Activated naive CD8-positive, alpha-beta T cell (primary cell): ENCODE data around the gene IL17RD.
A peak's percentile ranks its signal among the peaks of the same experiment; 100 is the strongest.

Experiments
- H3K27ac Mint-ChIP-seq: one replicate; pipeline ENCODE4 v1.8.0; 2021; ENCODE audit warnings: mixed read lengths
- H3K27me3 Mint-ChIP-seq: one replicate; pipeline ENCODE4 v1.8.0; 2021; ENCODE audit warnings: mixed read lengths
- H3K36me3 Mint-ChIP-seq: one replicate; pipeline ENCODE4 v1.8.0; 2021; ENCODE audit warnings: mixed read lengths
- H3K4me1 Mint-ChIP-seq: one replicate; pipeline ENCODE4 v1.8.0; 2021; ENCODE audit warnings: low read depth, mixed read lengths
- H3K4me3 Mint-ChIP-seq: one replicate; pipeline ENCODE4 v1.8.0; 2021; ENCODE audit warnings: mild to moderate bottlenecking, mixed read lengths
- H3K9me3 Mint-ChIP-seq: one replicate; pipeline ENCODE4 v1.8.0; 2021; ENCODE audit warnings: low read depth, mixed read lengths

The IL17RD gene

DNA sequence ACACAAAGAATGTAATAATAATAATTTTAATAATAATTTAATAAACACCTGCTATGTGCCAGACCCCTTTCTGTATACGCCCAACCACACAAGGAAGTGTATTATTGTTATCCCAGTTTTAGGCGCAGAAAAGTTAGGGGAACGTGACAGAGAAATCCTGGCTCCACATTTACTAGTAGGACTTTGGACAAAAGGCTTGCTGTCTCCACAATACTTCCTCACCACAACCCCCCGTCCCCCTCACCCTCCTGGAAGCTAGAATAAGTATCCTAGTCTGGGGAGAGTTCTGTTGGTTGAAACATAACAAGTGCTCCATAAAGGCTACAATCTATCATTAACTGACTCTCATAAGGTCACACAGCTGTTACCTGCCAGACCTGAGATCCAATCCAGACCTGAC lies 488 bp upstream of the IL17RD start:
- H3K9me3 Mint-ChIP-seq = no peaks in the 10 kb centered on the region
- no peak overlapping the region for H3K27ac Mint-ChIP-seq
- peaks cover 55% of the 10 kb centered on the region for H3K27me3 Mint-ChIP-seq
- H3K4me3 Mint-ChIP-seq = peak overlapping the region; percentile 83
- H3K36me3 Mint-ChIP-seq = no peaks in the 10 kb centered on the region
- peaks cover 21% of the 10 kb centered on the region for H3K4me1 Mint-ChIP-seq

DNA sequence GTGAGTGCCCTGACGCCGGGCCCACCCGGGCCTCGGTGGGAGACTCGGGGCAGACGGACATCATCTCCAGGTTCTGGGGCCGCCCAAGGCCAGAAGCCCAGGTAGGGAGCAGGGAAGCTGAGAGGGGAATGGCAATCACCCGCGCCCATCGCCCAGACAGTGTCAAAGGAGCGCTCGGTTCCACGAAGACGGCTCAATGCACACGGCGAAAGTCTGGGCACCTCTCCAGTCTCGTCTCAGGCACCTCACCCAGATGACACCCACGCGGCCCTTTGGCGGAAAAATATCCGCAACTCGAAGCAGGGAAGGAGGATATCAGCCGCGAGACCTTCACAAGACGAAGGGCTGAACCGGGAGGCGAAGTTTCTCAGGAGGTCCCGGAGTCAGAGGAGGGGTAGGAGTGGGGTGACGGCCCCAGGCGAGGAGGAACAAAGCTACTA lies 916 bp downstream of the IL17RD start:
- H3K36me3 Mint-ChIP-seq = no peaks in the 10 kb centered on the region

DNA sequence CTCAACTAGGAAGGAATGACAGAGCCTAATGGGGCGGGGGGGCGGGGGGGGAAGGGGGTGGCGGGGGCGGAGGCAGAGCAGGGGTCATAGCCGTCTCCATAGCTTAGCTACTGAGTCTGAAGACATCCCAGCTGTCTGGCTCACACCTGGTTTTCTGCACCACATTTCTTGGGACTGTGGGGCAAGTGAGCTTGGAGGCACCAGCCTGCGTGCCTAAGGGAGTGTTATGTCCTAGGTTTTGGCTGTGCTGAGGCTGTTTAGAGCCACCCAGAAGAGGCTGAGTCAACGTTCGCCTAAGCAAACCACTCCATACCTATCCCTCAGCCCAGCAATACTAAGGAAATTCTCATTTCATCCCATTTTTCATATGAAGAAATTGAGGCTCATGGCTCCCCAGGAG lies 1.4 kb downstream of the IL17RD start:
- peaks cover 2% of the 10 kb centered on the region for H3K36me3 Mint-ChIP-seq
- H3K27ac Mint-ChIP-seq = no peak overlapping the region
- H3K27me3 Mint-ChIP-seq = peaks cover 45% of the 10 kb centered on the region
- H3K4me3 Mint-ChIP-seq = peak overlapping the region; percentile 87
- peaks cover 21% of the 10 kb centered on the region for H3K4me1 Mint-ChIP-seq
- no peaks in the 10 kb centered on the region for H3K9me3 Mint-ChIP-seq

More for the DNA sequence above, 916 bp downstream of the IL17RD start:
- H3K9me3 Mint-ChIP-seq = no peaks in the 10 kb centered on the region
- H3K4me3 Mint-ChIP-seq = peak overlapping the region; percentile 87
- H3K27ac Mint-ChIP-seq = peak overlapping the region; percentile 28
- H3K27me3 Mint-ChIP-seq = peaks cover 49% of the 10 kb centered on the region
- H3K4me1 Mint-ChIP-seq = peaks cover 18% of the 10 kb centered on the region

DNA sequence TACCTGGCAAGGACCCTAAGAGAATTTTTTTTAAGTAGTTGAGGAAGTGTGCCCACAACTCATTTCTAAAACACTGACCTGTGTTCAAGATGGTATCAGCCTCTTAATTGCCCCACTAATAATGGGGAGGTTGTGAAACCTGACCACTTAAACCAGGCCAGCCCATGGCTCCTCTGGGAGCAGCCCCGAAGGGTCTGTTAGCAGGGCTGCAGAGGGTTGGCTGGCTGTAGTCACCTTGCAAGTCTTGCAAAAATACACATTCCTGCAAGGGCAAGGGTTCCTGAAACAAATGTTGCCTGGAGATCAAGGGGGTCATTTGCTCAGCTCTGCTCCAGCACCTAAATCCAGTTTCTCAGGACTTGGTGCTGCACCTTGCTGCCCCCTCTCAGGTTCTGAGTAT lies 3.2 kb downstream of the IL17RD start:
- no peak overlapping the region for H3K4me3 Mint-ChIP-seq
- H3K27ac Mint-ChIP-seq = no peak overlapping the region
- peaks cover 23% of the 10 kb centered on the region for H3K4me1 Mint-ChIP-seq
- no peaks in the 10 kb centered on the region for H3K9me3 Mint-ChIP-seq
- peaks cover 38% of the 10 kb centered on the region for H3K27me3 Mint-ChIP-seq
- peaks cover 2% of the 10 kb centered on the region for H3K36me3 Mint-ChIP-seq

DNA sequence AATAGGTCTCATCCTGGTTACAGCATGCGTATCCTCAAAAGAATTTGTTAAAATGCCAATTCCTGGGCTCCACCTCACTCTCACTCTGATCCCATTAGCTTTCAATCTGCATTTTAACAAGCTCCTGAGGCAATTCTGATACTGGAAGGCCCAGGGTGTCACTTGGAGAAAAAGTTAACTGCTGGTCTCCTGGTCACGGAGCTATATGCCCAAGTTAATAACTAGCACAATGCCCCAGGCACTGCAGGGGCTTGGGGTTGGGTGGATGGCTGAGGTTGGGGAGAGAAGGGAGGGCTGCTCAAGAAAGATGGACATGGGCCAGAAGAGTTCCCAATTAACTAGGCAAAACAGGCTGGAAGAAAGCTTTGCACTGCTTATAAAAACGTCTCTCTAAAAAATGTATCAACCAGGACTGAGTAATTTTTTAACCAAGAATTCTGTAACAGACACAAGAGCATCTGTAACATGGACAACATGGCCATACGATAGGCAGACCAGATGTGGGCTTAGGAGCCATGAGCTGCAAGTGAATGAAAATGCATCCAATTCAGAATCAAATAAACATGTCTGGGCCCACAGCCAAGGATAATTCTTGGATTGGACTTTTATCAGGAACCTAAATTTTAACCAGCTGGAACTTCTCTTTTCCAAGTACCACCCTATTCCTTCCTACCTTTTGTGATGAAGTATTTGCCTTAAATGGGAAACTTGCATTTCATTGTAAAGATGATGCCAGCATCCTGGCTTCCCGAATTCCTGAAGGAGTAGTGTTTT lies 4.2 kb downstream of the IL17RD start:
- Mint-ChIP-seq H3K27me3 (peaks cover 33% of the 10 kb centered on the region), H3K27ac (no peak overlapping the region), H3K4me1 (peaks cover 23% of the 10 kb centered on the region), H3K4me3 (no peak overlapping the region), H3K36me3 (peaks cover 2% of the 10 kb centered on the region), H3K9me3 (no peaks in the 10 kb centered on the region)

DNA sequence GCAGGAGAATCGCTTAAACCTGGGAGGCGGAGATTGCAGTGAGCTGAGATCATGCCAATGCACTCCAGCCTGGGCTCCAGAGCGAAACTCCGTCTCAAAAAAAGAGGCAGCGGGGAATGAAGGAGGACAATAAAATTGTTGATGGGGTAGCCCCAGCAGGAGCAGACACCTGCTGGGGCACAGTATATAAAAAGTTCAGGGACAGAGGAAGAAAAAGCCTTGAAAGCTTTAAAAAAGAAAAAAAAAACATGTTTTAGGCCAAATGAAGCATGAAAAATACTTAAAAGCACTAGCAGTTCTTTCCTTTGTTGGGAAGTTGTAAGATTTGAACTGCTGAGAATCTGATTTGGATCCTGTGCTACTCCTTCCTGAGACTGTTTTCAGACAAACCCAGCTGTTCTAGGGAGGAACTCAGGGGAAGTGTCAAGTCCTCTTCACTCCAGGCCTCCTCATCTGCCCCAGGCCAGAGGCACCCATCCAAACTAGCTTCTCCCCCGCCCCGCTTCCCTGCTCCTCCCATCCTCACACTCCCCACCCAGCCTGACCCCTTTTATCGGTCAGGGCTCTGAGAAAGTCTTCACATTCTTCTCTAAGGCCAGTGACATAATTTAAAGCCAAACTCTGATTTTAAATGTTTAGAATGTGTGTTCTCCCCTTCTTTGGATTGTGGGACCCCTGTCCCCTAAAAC lies 4.9 kb downstream of the IL17RD start:
- Mint-ChIP-seq H3K4me1 (peaks cover 21% of the 10 kb centered on the region), H3K9me3 (no peaks in the 10 kb centered on the region), H3K27ac (no peak overlapping the region), H3K36me3 (peaks cover 2% of the 10 kb centered on the region), H3K4me3 (no peak overlapping the region), H3K27me3 (peaks cover 31% of the 10 kb centered on the region)

DNA sequence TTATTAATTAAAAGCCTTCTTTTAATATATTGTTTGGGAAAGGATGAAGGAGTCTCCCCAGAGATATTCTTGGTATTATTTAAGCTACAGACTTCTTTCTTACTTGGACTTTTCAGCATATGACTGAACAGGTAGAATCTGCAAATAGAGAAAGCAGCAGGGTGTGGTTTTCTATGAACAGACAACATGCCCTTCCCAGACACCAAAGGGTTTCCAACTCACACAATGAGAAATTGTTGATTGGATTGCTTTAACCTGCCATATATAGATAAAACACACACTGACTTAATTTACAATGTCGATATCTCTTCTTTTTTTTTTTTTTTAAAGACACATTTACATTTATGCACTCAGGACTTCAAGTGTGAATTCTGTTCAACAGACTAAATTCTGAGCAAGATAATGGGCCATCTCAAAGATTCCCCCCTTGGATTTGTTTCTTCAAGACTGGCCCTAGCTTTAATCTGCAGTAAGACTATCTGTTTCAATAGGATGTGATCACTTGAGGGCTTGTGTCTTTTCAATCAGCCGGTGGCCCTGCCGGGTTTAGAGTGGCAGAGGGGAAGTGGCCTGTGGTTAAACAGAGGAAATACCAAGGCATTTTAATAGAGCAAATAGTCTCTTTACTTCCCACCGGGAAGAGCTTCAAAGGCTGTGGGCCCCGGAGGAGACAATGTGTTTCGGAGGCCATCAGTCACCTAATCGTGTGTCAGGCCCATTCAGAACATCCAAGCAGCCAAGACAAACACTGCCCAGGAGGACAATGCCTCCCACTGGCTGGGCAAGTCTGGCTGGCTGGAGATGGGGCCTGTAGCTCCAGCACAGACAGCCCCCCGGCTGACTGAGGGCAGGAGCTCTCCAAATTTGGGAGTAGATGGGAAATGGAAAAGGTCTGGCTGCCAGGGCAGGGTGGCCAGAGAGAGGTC lies 6.1 kb downstream of the IL17RD start:
- H3K4me3 Mint-ChIP-seq = no peak overlapping the region
- H3K27ac Mint-ChIP-seq = no peak overlapping the region
- peaks cover 17% of the 10 kb centered on the region for H3K4me1 Mint-ChIP-seq
- peaks cover 29% of the 10 kb centered on the region for H3K27me3 Mint-ChIP-seq
- H3K9me3 Mint-ChIP-seq = no peaks in the 10 kb centered on the region
- H3K36me3 Mint-ChIP-seq = peaks cover 2% of the 10 kb centered on the region

DNA sequence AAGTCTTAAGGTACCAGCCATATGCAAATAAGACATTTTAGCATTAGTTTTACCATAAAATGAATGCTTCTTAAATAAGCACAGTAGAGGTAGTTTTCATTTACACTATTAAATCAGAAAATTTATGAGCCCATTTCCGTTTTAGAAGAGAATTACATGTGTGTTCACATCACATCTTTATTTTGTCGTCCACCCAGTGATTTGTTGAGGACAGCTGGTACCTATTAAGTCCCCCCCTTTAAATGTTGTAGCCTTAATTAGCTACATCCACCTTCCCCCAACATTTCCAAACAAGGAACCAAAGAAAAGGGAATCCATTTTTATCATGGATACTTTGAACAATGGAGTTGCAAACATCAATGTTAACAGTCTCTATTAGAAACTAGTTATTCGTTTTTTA lies 6.8 kb downstream of the IL17RD start:
- H3K27me3 Mint-ChIP-seq = peaks cover 29% of the 10 kb centered on the region
- H3K4me1 Mint-ChIP-seq = peaks cover 12% of the 10 kb centered on the region
- peaks cover 2% of the 10 kb centered on the region for H3K36me3 Mint-ChIP-seq
- H3K27ac Mint-ChIP-seq = no peak overlapping the region
- H3K4me3 Mint-ChIP-seq = no peak overlapping the region
- H3K9me3 Mint-ChIP-seq = no peaks in the 10 kb centered on the region

DNA sequence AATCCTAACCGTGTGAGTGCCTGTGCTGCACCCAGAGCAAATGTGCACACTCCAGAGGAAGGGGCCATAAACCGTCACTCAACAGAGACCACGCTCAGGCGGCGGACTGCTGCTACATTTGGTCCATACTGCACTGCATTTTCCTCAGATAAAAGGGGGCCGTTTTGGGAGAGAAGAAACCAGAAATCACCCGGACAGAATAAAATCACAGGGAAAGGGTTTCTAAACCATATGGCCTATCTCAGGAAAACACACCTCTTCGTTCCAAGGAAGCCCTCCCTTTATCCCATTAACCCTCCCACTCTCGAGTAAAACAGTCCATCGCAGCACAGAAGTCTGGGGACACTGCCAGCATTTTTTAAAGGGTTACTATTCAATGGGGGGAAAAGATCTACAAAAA lies 7.6 kb downstream of the IL17RD start:
- Mint-ChIP-seq H3K4me1 (peaks cover 9% of the 10 kb centered on the region), H3K27me3 (peaks cover 22% of the 10 kb centered on the region), H3K27ac (no peak overlapping the region), H3K9me3 (no peaks in the 10 kb centered on the region), H3K36me3 (peaks cover 2% of the 10 kb centered on the region), H3K4me3 (no peak overlapping the region)

DNA sequence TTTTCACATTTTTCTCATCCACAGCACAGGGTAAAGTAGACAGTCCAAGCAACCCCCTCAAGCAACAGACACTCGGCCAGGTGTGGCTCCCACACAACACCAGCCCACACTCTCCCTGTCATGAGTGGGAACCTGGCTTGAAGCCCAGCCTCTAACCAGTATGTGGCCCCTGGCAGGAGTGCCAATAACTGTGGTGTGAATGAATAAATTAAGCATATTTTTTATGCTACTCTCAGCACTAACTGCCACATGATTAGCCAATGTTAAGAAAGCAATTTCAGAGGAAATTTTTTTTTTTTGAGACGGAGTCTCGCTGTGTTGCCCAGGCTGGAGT lies 9.9 kb downstream of the IL17RD start:
- H3K4me1 Mint-ChIP-seq = peaks cover 9% of the 10 kb centered on the region

DNA sequence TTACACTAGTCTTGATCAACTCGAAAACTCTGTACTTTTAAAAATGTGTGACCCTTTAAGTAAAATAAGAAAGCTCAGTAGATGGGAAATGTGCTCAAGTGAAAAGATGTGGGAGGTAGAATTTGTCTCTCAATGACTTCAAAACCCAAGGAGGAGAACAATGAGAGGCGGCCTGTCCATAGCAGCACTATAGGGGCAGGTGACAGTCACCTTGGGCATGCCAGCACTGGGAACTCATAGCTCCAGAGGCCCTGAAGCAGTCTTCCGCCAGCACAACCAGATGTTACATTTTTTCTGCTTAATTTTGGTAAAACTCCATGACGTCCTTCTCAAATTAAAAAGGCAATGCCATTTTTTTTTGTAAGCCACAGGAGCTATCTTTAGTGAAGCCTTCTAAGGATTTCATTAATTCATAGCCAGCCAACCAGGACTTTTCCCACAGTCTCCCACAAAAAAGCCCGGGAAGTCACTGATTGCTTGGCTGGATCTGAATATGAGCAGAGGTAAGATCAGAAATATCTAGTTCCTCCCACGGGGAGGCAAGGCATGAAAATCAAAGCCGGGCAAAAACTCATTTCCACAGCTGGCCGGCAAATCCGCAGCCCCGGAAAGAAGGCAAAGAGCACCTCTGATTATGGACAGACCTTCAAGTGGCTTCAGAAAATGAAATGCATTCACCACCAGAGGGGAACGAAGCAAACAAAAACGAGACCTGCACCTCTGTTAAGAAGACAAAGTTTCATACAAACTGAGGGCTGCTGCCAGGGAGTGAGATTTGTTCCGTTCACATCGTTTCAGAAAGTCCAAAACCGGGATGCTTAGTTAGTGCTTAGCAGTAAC lies 10.5 kb downstream of the IL17RD start:
- peaks cover 13% of the 10 kb centered on the region for H3K27me3 Mint-ChIP-seq
- H3K27ac Mint-ChIP-seq = no peak overlapping the region
- peaks cover 9% of the 10 kb centered on the region for H3K4me1 Mint-ChIP-seq
- peaks cover 2% of the 10 kb centered on the region for H3K36me3 Mint-ChIP-seq
- H3K4me3 Mint-ChIP-seq = no peak overlapping the region
- H3K9me3 Mint-ChIP-seq = no peaks in the 10 kb centered on the region

More for the DNA sequence above, 9.9 kb downstream of the IL17RD start:
- Mint-ChIP-seq H3K9me3 (no peaks in the 10 kb centered on the region), H3K27ac (no peak overlapping the region), H3K36me3 (peaks cover 2% of the 10 kb centered on the region), H3K4me3 (no peak overlapping the region), H3K27me3 (peaks cover 13% of the 10 kb centered on the region)

DNA sequence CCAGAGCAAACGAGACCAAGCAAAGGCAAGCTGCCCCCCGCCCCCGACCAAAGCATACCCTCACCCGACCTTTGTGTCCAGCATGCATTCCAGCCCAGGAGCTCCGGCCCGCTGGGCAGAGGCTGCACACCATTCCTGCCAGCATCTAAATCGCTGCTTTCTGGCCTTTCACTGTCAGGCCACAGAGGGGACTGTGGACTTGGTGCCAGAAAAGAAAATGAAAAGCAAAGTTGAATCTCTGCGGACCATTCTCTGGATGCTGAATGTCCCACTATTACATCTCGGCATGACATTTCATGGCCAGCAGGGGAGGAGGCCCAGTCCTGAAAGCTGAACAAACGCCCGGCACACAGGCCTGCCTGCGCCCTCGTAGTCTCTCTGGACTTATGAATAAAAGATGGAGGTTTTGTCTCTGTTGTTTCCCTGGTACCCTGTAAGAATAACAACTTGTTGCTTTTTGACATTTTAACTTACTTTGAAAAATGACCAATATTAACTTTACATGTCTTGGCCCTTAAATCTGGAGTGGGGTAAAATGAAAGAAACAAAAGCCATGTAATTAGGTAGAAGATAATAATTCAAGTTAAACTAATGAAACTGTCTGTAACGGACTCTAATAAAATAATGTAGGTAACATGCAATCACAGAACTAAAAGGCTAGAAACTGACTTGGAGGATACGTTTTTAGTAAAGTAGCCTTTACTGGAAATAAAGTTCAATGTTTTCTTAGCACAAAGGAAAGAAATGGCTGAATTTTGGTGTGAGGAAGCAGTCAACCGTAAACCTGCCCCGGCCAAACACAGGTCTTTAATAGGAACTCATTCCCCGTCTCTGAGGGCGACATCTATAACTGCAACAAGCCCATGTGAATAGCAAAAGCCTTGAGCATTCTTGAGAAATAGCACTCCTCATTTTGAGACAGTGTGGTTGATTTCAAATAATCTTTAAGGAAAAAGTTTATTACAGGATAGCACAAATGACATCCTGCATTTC lies 12.7 kb downstream of the IL17RD start:
- H3K27me3 Mint-ChIP-seq = peaks cover 15% of the 10 kb centered on the region
- H3K27ac Mint-ChIP-seq = no peak overlapping the region
- H3K4me3 Mint-ChIP-seq = no peak overlapping the region
- no peaks in the 10 kb centered on the region for H3K36me3 Mint-ChIP-seq
- H3K4me1 Mint-ChIP-seq = no peaks in the 10 kb centered on the region
- no peaks in the 10 kb centered on the region for H3K9me3 Mint-ChIP-seq

DNA sequence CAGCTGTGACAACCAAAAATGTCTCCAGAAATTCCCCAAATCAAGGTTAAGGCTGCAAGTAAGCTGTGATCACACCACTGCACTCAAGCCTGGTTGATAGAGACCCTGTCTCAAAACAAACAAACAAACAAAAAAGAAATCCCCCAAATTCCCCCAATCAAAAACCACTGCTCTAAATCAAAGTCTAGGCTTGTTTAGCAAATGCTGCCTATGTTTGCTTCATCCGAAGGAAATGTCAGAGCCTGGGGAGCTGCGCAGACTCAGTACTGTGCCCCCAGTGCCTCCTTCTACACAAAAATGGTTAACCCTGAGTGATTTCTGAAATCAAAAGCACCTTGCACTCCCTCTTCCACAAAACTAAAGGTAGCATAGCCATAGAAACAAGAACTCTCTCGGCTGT lies 13.4 kb downstream of the IL17RD start:
- H3K36me3 Mint-ChIP-seq = no peaks in the 10 kb centered on the region
- H3K9me3 Mint-ChIP-seq = no peaks in the 10 kb centered on the region
- no peak overlapping the region for H3K4me3 Mint-ChIP-seq
- H3K4me1 Mint-ChIP-seq = no peaks in the 10 kb centered on the region
- no peak overlapping the region for H3K27ac Mint-ChIP-seq
- H3K27me3 Mint-ChIP-seq = peaks cover 15% of the 10 kb centered on the region
